Activated T-cell treated with anti-CD3 and anti-CD28 coated beads, Interleukin-2, amount 50 U/mL, for 72 hours (primary cell): ENCODE data around the gene NPAS2. TPM values are rescaled to one million over a fixed set of nuclear protein-coding genes. Genes with fewer than 3 reads are reported as not detected.
A peak's percentile ranks its signal among the peaks of the same experiment; 100 is the strongest.

Source experiments
- ATAC-seq, 2 donors: fragments of 150-1000 bp; cut with Tn5 transposase; replicated peaks in 1 of 2; 2 replicates each; pipeline ENCODE4 v1.10.0; 2021; ENCODE audit warnings: moderate library complexity in 2 of 2, mild to moderate bottlenecking in 1 of 2
- DNase-seq, 2 donors: peaks; one replicate each; pipeline ENCODE4 v3.0.0; 2021 to 2022; ENCODE audit warnings: mixed read lengths in 1 of 2
- H3K27ac Mint-ChIP-seq: one replicate; pipeline ENCODE4 v1.8.0; 2022; ENCODE audit warnings: mild to moderate bottlenecking, moderate library complexity, mixed read lengths
- H3K27me3 Mint-ChIP-seq: one replicate; pipeline ENCODE4 v1.8.0; 2022; ENCODE audit warnings: low read depth, mixed read lengths
- H3K36me3 Mint-ChIP-seq, 2 donors: one replicate each; pipeline ENCODE4 v1.8.0; 2022; ENCODE audit warnings: mixed read lengths in 2 of 2, mild to moderate bottlenecking in 1 of 2; ENCODE audit not compliant: insufficient read depth in 2 of 2
- H3K4me1 Mint-ChIP-seq: one replicate; pipeline ENCODE4 v1.8.0; 2022; ENCODE audit warnings: low read depth, mixed read lengths
- H3K4me3 Mint-ChIP-seq, 2 donors: one replicate each; pipeline ENCODE4 v1.8.0; 2022; ENCODE audit warnings: mild to moderate bottlenecking in 2 of 2, mixed read lengths in 2 of 2, moderate library complexity in 2 of 2
- H3K9me3 Mint-ChIP-seq, 2 donors: one replicate each; pipeline ENCODE4 v1.8.0; 2022; ENCODE audit warnings: mixed read lengths in 2 of 2
- total RNA-seq, 2 donors: library from RNA; stranded (reverse); gene quantifications; one replicate each; pipeline ENCODE4 v1.2.3, GENCODE V29; 2022

The NPAS2 gene
- total RNA-seq, 2 donors from 2014 or later = 4.8 to 8.4 TPM

GRCh38 chr2:100855606-100856005, 35.7 kb downstream of the NPAS2 start:
- H3K27ac Mint-ChIP-seq = no peak overlapping the region
- H3K36me3 Mint-ChIP-seq = no peaks in the 10 kb centered on the region
- no peak overlapping the region for H3K4me3 Mint-ChIP-seq
- H3K9me3 Mint-ChIP-seq = no peaks in the 10 kb centered on the region
- DNase-seq = no peak
- no peak for ATAC-seq
- H3K27me3 Mint-ChIP-seq = no peaks in the 10 kb centered on the region
- no peaks in the 10 kb centered on the region for H3K4me1 Mint-ChIP-seq

- no peaks in the 10 kb centered on the region for H3K27me3 Mint-ChIP-seq
- no peaks in the 10 kb centered on the region for H3K9me3 Mint-ChIP-seq
- no peaks in the 10 kb centered on the region for H3K36me3 Mint-ChIP-seq
- no peak overlapping the region for H3K4me3 Mint-ChIP-seq
- H3K4me1 Mint-ChIP-seq = no peaks in the 10 kb centered on the region
- DNase-seq (no peak), ATAC-seq (no peak)
- H3K27ac Mint-ChIP-seq = no peak overlapping the region
These were observed 36.8 kb downstream of the NPAS2 start for GRCh38 chr2:100856732-100857131.

- Mint-ChIP-seq H3K27ac (no peak overlapping the region), H3K36me3 (no peaks in the 10 kb centered on the region), H3K4me1 (no peaks in the 10 kb centered on the region), H3K9me3 (no peaks in the 10 kb centered on the region), H3K27me3 (no peaks in the 10 kb centered on the region), H3K4me3 (no peak overlapping the region)
- no peak for ATAC-seq
- no peak for DNase-seq
These were observed 37.4 kb downstream of the NPAS2 start for GRCh38 chr2:100857341-100857740.

- Mint-ChIP-seq H3K27me3 (no peaks in the 10 kb centered on the region), H3K4me1 (no peaks in the 10 kb centered on the region), H3K4me3 (no peak overlapping the region), H3K36me3 (no peaks in the 10 kb centered on the region), H3K27ac (no peak overlapping the region), H3K9me3 (no peaks in the 10 kb centered on the region)
- ATAC-seq (peak; percentile 36 to 46), DNase-seq (no peak)
These were observed 38.0 kb downstream of the NPAS2 start for GRCh38 chr2:100857915-100858314.

- H3K9me3 Mint-ChIP-seq = no peaks in the 10 kb centered on the region
- no peaks in the 10 kb centered on the region for H3K27me3 Mint-ChIP-seq
- H3K27ac Mint-ChIP-seq = no peak overlapping the region
- DNase-seq (no peak), ATAC-seq (no peak)
- H3K4me1 Mint-ChIP-seq = no peaks in the 10 kb centered on the region
- H3K36me3 Mint-ChIP-seq = no peaks in the 10 kb centered on the region
- no peak overlapping the region for H3K4me3 Mint-ChIP-seq
These were observed 40.0 kb downstream of the NPAS2 start for GRCh38 chr2:100859902-100860301.

GRCh38 chr2:100861340-100861739, 41.4 kb downstream of the NPAS2 start:
- Mint-ChIP-seq H3K9me3 (no peaks in the 10 kb centered on the region), H3K27ac (no peak overlapping the region), H3K4me1 (no peaks in the 10 kb centered on the region), H3K4me3 (no peak overlapping the region), H3K27me3 (no peaks in the 10 kb centered on the region), H3K36me3 (no peaks in the 10 kb centered on the region)
- ATAC-seq = no peak
- no peak for DNase-seq

GRCh38 chr2:100862081-100862480, 42.1 kb downstream of the NPAS2 start:
- no peak overlapping the region for H3K27ac Mint-ChIP-seq
- H3K4me3 Mint-ChIP-seq = no peak overlapping the region
- H3K27me3 Mint-ChIP-seq = no peaks in the 10 kb centered on the region
- ATAC-seq = no peak
- no peak for DNase-seq
- H3K4me1 Mint-ChIP-seq = no peaks in the 10 kb centered on the region
- H3K36me3 Mint-ChIP-seq = no peaks in the 10 kb centered on the region
- no peaks in the 10 kb centered on the region for H3K9me3 Mint-ChIP-seq

GRCh38 chr2:100865816-100866460, 46.0 kb downstream of the NPAS2 start:
- Mint-ChIP-seq H3K4me1 (peaks cover under 1% of the 10 kb centered on the region), H3K27ac (no peak overlapping the region), H3K36me3 (peaks cover 4 to 8% of the 10 kb centered on the region in 2 donors), H3K4me3 (no peak overlapping the region), H3K27me3 (no peaks in the 10 kb centered on the region), H3K9me3 (peaks cover 0 to 8% of the 10 kb centered on the region in 2 donors)
- no peak for DNase-seq
- ATAC-seq = peak in 1 of 2 donors; percentile 25

- H3K27ac Mint-ChIP-seq = no peak overlapping the region
- DNase-seq (no peak), ATAC-seq (no peak)
- peaks cover 0 to 9% of the 10 kb centered on the region in 2 donors for H3K9me3 Mint-ChIP-seq
- H3K27me3 Mint-ChIP-seq = no peaks in the 10 kb centered on the region
- H3K4me3 Mint-ChIP-seq = no peak overlapping the region
- H3K4me1 Mint-ChIP-seq = peaks cover 11% of the 10 kb centered on the region
- H3K36me3 Mint-ChIP-seq = peaks cover 4 to 11% of the 10 kb centered on the region in 2 donors
These were observed 48.1 kb downstream of the NPAS2 start for GRCh38 chr2:100868083-100868482.

- no peak for DNase-seq
- Mint-ChIP-seq H3K9me3 (peaks cover 0 to 9% of the 10 kb centered on the region in 2 donors), H3K4me3 (no peak overlapping the region), H3K27ac (no peak overlapping the region), H3K4me1 (peaks cover 11% of the 10 kb centered on the region), H3K36me3 (peaks cover 4 to 11% of the 10 kb centered on the region in 2 donors), H3K27me3 (no peaks in the 10 kb centered on the region)
- ATAC-seq = no peak
These were observed 49.2 kb downstream of the NPAS2 start for GRCh38 chr2:100869120-100869519.

- Mint-ChIP-seq H3K27me3 (no peaks in the 10 kb centered on the region), H3K4me1 (peaks cover 16% of the 10 kb centered on the region), H3K9me3 (peaks cover 0 to 9% of the 10 kb centered on the region in 2 donors), H3K4me3 (no peak overlapping the region), H3K27ac (no peak overlapping the region), H3K36me3 (peaks cover 4 to 11% of the 10 kb centered on the region in 2 donors)
- ATAC-seq (no peak), DNase-seq (no peak)
These were observed 51.0 kb downstream of the NPAS2 start for GRCh38 chr2:100870652-100871531.

GRCh38 chr2:100875516-100876230, 55.7 kb downstream of the NPAS2 start:
- peaks cover 0 to 3% of the 10 kb centered on the region in 2 donors for H3K9me3 Mint-ChIP-seq
- H3K27ac Mint-ChIP-seq = no peak overlapping the region
- no peaks in the 10 kb centered on the region for H3K27me3 Mint-ChIP-seq
- ATAC-seq (peak; percentile 42 to 72), DNase-seq (no peak)
- peaks cover 1 to 5% of the 10 kb centered on the region in 2 donors for H3K36me3 Mint-ChIP-seq
- peak overlapping the region; percentile 19 to 31 for H3K4me3 Mint-ChIP-seq
- H3K4me1 Mint-ChIP-seq = peaks cover 31% of the 10 kb centered on the region
